ENCODE results near the gene PGBD5.
"Not testable (repeated sequence)": the region's sequence is repeated elsewhere in the genome, so short reads cannot be mapped to it uniquely, and the experiment has no call there.

Gene PGBD5, protein sequence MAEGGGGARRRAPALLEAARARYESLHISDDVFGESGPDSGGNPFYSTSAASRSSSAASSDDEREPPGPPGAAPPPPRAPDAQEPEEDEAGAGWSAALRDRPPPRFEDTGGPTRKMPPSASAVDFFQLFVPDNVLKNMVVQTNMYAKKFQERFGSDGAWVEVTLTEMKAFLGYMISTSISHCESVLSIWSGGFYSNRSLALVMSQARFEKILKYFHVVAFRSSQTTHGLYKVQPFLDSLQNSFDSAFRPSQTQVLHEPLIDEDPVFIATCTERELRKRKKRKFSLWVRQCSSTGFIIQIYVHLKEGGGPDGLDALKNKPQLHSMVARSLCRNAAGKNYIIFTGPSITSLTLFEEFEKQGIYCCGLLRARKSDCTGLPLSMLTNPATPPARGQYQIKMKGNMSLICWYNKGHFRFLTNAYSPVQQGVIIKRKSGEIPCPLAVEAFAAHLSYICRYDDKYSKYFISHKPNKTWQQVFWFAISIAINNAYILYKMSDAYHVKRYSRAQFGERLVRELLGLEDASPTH

DNA sequence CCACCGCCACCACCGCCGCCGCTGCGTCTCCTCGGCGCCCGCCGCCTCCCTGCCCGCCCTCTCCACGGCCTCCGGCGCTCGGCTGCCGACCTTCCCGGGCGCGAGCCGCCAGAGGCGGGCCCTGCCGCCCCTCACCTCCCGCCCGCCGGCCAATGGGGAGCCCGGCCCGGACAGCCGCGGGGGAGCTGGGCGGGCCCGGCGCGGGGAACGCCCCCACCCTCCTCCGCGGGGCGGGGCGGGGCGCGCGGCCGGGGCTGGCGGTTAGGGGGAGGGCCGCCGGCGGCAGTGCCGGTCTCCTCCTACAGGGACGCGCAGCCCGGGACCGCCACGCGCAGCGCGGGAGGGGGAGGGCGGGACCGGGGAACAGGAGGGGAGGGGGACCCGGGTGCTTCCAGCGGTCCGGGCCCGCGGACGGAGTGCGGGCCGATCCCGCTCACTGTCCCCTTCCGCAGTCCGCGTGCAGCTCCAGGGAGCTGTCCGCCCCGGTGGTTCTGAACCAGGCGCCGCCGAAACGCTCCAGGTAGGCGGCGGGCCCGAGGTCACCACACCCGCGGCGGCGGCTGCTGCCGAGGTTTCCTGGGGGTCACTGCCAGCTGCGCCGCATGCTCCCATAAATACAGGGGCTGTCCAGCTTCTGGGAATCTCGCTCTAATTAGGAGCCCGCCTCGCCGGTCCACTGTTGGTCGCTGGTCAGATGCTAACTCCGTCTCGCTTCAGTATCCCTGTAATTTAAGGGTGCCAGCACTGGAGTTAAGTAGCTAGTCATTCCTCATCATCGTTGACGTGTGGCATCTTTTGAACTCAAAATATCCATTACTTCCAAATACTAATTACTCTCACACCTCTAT, at the start of gene PGBD5:
PGBD5 (minus strand) TSS at position 87 of the 848 bp plus-strand sequence. CDS start 404 bp downstream, outside the sequence.
- DNase-seq, result peak in 55 of 56 donors; percentile 39 to 92 (median 74)

DNA sequence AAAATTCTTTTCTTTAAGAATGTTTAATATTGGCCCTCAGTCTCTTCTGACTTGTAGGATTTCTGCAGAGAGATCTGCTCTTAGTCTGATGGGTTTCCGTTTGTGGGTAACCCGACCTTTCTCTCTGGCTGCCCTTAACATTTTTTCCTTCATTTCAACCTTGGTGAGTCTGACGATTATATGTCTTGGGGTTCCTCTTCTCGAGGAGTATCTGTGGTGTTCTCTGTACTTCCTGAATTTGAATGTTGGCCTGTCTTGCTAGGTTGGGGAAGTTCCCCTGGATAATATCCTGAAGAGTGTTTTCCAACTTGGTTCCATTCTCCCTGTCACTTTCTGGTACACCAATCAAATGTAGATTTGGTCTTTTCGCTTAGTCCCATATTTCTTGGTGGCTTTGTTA, 48.8 kb upstream of the PGBD5 start:
- DNase-seq, result not testable (repeated sequence)

DNA sequence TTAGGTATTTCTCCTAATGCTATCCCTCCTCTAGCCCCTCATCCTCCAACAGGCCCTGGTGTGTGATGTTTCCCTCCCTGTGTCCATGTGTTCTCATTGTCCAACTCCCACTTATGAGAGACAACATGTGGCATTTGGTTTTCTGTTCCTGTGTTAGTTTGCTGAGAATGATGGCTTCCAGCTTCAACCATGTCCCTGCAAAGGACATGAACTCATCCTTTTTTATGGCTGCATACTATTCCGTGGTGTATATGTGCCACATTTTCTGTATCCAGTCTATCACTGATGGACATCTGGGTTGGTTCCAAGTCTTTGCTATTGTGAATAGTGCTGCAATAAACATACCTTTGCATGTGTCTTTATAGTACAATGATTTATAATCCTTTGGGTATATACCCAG, 44.6 kb upstream of the PGBD5 start:
- not testable (repeated sequence) for DNase-seq

DNA sequence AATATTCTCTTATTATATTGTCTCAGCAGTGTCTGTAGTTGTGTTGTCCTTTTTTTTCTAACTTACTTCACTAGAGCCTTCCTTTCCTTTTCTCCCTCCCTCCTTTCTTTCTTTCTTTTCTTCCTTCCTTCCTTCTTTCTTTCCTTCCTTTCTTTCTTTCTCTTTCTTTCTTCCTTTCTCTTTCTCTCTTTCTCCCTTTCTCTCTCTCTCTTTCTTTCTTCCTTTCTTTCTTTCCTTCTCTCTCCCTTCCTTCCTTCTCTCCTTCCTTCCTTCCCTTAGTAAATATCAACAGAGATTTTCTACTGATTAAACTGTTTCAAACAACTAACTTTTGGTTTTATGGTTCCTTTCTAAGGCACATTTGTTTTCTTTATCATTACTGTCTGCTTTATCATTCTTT, 43.1 kb upstream of the PGBD5 start:
- DNase-seq, result no peak

DNA sequence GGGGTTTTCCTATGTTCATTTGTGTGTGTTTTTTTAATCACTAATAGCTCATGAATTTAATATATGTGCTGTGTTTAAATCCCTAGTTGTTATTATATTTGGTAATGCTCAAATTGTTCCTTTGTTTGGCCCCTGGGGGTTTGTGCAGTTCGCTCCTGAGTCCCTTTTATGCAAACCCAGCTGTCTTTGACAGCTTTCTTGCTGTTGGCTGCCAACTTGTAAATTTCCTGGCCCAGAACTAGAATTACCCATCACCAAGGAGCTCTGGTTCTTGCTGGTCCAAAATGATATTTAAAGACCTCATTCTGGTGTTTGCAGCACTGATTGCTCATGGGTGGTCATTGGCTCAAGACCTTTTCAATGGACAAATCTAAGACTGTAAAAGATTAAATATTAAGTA, 39.6 kb upstream of the PGBD5 start:
- DNase-seq, result peak in 2 of 56 donors; percentile 6 to 10

DNA sequence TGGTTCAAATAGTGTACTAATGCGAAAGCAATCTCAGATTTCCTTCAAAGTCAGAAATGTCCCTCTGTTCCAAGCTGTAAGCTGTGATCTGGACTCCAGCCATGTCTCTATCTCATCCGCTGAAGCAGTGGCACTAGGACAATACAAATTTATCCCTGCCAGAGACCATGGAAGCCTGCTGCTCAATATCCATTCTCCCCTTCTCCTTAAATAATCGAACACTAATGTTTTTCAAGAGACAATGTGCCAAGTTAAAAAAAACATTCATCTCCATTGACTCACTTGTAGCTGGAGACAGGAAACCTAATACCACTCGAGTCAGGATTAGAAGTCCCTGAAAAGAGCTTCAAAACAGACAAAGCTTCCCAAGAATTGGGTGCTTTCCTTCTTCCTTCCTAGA, 38.5 kb upstream of the PGBD5 start:
- DNase-seq, result peak in 1 of 56 donors; percentile 23

DNA sequence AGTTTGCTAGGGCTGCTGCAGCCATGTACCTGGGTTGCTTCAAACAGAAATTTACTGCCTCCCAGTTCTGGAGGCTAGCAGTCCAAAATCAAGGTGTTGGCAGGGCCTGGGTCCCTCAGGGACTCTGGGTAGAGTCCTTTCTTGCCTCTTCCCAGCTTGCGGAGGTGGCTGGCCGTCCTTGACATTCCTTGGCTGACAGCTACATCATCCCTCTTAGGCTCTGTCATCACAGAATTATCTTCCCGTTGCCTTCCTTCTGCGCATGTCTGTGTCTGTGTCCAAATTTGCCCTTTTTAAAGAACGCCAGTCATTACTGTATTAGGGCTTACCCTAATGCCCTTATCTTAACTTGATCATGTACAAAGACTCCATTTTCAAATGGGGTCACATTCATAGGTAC, 37.6 kb upstream of the PGBD5 start:
- DNase-seq, result no peak

DNA sequence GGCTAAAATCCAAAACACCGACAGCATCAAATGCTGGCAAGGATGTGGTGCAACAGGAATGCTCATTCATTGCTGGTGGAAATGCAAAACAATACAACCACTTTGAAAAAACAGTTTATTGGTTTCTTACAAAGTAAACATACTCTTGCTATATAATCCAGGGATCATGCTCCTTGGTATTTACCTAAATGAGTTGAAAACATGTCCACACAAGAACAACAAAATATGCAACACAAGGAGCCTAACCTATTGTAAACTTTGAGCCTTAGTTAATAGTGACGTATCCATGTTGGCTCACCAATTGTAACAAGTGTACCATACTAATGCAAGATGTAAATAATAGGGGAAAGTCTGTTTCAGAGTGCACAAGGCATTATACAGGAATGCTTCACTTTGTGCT, 37.2 kb upstream of the PGBD5 start:
- DNase-seq, result no peak

DNA sequence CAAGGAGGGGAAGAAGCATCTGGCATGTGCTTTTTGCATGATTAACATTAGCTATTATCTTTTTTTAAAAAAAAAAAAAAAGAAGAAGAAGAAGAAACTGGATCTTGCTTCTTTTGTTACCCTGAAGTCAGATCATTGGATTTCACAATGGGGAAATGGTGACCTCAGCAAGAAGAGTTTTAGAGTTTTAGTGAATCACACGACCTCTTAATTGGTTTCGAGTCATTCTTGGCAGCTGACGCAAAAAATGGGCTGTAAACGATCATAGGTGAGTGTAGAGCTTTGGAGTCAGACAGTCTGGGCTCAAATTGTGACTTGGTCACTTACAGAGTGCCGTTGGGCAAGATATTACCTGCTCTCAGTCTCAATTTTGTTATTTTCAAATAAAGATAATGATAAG, 33.3 kb upstream of the PGBD5 start:
- DNase-seq, result no peak

DNA sequence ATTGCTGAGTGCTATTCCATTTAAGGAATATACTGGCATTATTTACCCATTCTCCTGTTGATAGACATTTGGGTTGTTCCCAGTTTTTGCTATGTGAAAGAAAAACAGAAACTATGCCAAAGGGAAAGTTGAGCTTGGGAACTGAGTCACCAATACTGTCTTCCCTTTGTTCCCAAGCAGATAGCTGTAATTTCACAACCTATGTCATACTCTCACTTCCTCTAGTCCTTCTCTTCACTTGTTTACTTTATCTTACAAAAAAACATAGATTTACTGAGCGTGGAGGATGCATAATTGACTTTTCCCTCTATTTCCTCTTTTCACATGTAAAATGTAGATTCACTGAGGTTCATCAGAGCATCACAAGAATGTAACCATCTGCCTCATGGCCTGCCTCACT, 32.4 kb upstream of the PGBD5 start:
- no peak for DNase-seq

DNA sequence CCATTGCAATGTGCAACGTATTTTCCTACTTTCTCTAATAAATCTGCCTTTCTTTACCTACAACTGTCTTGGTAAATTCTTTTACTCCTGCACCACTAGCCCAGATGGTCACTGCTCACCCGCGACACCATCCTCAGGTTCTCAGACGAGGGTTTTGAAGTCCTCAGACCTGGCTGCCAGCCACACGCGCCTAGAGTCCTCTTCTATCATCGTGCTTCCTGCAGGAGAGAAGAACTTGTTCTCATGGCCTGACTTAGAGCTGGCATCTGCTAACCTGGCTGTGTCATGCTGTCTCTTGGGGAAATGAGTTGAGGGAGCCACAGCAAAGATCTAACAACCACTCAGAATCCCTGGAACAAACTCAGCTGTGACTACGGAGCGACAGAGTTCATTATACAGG, 30.3 kb upstream of the PGBD5 start:
- no peak for DNase-seq

DNA sequence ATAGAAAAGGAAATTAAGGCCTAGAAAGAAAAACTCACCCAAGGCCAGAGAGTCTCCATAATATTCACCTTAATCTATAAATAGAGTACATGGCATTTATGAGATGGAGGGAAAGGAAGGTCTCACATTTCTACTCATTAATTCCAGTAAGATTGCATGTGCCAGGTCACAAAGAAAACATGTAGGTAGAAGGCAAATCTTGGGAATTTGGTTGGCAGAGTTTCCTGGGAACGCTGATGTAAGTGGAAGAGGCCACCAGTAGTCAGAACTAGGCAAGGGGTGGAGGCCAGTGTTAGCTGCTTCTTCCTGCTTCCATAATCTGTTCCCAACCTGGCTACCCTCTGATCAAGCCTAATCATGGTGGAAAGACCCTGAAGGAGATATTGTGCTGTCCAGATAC, 29.2 kb upstream of the PGBD5 start:
- DNase-seq, result no peak

DNA sequence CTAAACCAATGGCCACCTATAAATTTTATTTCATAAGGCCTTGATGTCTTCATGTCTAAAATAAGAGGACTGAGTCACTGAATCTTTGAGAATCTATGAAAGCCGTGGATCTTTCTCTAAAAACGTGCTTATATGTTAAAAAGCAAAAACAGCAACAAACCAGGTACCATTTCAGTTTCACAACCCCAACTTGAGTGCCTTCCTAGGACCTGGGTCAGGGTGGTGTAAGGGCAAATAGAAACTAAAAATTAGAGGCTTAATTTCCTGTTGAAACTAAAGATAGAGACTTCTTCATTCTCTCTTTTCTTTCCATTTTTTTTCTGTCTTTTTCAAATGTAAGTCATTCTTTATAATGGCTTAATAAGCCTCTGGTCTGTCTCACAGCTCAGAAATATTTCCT, 27.2 kb upstream of the PGBD5 start:
- DNase-seq, result no peak

DNA sequence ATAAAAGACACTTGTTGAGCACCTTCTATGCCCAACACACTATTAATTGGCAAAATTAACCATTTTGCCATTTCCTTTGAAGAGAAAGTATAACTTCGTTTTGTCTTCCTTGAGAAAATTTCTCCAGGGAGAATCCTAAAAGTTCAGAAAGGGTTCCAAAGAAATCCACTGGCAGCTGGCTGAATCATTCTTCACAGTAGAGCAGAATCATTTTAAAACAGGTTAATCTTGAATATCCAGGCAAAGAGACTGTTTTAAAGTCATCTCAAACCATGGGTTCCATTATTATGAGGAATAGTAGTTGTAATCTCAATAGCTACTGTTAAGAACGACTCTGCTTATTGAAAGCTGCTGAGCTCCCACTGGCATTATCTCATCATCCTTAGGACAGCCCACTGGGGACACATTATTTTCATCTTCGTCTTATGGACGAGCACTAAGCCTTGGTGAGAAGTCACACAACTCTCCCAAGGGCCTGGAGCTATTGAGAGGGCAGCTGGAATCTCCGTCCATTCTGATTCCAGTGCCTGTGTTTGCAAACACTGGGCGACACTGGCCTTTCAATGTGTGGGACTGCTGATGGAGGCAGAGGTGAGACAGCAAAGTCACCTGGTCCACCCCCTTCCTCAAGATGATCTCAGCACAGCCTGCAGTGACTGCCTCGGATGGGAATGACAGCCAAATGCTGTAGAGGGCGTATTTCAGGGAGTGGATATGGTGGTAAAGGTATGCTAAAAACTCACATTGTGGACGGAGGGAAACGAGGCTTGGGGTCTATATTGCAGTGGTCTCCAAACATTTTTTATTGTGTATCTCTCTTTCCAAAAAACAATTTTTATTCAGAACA, 15.3 kb upstream of the PGBD5 start:
- no peak for DNase-seq

DNA sequence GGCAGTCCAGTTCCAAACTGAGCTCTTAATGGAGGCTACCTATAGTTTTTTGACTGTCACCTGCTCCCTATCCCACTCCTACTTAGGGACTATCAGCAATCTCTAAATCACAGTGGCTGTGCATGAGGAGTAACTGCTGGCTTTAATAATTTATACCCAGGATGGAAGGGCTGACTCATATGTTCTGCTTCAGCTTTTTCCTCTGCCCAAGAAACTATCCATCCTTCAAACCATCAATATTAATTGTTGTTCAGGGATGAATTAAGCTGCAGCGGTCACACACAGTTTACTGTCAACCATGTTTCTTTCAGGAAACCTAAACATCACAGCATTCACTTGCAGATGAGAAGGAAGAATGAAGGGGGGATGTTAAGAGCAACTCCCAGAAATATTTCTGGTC, 9.0 kb upstream of the PGBD5 start:
- DNase-seq, result no peak

DNA sequence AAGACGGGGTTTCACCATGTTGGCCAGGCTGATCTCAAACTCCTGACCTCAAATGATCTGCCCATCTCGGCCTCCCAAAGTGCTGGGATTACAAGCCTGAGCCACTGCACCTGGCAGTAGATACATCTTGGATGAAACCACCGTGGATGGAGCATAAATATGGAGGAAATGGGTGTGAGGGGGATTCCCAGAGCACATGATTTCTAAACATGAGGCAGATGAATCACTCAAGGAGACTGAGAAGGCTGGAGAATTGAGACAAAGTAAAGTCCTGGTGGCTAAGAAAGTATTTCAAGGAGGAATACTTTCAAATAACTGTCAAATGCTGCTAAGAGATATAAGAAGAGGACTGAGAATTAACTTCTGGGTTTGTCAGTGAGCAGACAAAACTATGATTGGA, 5.4 kb upstream of the PGBD5 start:
- no peak for DNase-seq

DNA sequence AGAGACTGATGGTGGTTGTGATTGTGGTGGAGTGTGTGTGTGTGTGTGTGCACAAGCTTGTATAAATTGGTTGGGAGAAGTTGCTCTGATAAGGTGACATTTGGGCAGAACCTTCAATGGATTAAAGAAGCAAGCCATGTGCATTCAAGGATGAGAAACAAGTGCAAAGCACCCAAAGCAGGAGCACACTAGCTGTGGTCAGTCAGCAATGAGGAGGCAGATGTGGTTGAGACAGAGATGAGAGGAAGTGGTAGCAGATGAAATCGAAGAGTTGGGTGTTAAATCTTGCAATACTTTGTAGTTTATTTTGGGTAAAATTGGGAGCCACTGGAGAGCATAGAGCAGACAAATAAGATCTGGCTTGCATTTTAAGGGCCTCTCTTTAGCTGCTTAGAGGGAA, 4.4 kb upstream of the PGBD5 start:
- no peak for DNase-seq

DNA sequence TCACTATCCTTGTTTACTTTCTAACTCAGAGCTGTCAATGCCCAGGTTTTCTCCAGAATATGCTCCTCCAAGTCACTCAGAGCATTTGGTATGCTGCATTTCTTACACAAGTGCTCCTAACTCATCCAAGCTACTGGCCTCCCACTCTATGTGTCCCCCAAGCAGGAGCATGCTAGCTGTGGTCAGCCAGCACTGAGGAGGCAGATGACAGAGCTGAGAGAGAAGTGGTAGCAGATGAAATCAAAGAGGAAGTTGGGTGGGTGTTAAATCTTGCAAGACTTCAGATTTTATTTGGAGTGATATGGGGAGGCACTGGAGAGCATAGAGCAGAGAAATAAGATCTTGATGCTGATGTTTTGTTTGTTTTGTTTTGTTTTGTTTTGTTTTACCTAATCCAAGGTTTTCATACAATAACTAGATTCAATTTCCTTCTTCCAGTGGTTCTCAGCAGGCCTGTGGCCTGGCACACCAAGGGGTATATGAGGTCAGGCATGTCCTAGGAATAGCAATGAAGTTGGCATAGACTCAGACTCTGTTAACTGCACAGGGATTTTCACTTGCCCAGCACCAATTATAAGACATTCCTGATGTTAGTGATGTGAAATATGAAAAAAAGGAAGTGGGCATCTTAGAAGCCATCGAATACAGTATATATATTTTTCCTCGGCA, 3.1 kb upstream of the PGBD5 start:
- DNase-seq, result peak in 1 of 56 donors; percentile 27

DNA sequence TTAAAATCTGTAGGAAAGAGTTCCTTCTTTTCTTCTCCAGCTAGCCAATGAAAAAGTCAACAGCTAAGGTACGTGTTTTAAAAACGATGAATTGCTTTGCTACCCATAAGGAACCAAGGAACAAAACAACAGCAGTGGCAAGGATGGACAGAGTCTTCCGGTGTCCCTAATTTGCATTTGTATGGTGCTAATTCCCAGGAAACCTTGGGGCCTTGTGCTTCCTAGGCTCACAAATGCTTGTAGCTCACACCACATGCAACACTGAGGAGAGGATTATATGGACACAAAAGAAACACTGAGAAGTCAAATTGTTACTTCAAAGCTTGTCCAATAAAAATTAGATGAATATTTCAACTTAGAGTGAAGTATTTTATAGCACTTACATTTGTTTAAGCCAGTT, 1.8 kb upstream of the PGBD5 start:
- DNase-seq, result no peak

DNA sequence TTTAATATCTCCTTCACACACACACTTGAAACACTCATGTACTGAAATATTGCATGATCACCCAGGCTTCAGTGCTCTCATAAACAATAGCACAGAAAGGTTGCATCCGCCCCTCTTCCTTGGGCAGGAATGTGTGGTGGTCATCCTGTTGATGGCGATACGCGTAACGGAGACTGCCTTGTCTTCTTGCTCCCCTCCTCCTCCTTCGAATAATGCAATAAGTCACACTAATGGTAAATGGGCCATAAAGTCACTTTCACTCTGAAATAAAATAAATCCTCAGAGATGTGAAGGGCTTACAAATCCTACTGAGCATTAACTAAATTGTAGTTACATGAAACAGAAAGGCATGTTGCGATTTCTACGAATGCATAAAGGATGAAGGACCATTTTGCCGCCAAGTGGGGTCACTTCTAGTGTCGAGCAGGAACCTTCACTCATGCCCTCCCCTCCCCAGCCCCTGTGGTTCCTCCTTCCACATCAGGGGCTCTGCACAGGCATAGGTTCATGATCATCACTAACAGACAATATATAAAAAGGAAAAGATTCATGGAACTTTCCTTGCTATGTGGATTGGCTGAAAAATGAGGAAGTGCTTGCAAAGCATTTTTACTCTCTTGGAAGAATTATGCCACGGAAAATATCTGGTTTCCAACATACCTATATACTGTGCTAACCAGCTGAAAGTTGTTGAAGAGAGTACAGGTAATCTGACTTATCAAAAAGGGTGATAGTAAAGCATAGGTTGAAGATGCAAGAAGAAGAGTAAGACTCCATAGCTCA, 1.2 kb upstream of the PGBD5 start:
- DNase-seq, result no peak

All from amygdala (tissue), 56 donors.